ENCODE data around the gene HNRNPD.
A peak's percentile ranks its signal among the peaks of the same experiment; 100 is the strongest.
"Not testable (repeated sequence)": the region's sequence is repeated elsewhere in the genome, so short reads cannot be mapped to it uniquely, and the experiment has no call there.

Gene HNRNPD

DNA sequence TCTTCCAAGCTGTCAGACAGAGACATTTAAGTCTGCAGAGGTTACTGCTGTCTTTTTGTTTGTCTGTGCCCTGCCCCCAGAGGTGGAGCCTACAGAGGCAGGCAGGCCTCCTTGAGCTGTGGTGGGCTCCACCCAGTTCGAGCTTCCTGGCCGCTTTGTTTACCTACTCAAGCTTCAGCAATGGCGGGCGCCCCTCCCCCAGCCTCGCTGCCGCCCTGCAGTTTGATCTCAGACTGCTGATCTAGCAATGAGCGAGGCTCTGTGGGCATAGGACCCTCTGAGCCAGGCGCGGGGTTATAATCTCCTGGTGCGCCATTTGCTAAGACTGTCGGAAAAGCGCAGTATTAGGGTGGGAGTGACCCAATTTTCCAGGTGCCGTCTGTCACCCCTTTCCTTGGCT is 70.7 kb downstream of the HNRNPD start:
- H3K27me3 ChIP-seq (ENCODE audit: low read depth); H3K4me3 ChIP-seq; in situ Hi-C loops (cut with MboI; ENCODE audit: low sequenced_read_pairs); H3K4me1 ChIP-seq; H3K36me3 ChIP-seq (replicated peaks); H3K9me3 ChIP-seq: not testable (repeated sequence)
- DNase-seq (ENCODE audit: low spot score in 2 of 2): peak in 1 of 2 experiments; percentile 15

Data from HAP-1 (cell line).